ENCODE results near the gene TLE5.

DNA sequence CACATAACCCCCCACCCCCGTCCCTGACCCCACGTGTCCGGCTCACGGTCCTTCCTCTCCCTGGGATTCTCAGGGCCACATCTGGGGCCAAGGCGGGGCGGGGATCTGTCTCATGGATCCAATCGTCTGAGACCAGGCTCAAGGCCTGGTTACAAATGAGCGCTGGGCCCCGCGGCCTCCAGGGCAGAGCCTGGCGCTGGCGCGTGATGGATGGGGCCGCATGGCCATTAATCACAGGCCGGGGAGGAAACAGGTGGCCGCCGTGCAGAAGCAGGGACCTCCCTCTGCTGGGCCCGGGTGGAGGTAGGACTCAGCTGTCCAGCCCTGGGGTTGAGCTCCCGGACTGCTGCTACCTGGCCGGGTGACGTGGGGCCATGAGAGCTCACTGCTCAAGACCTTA, 5.8 kb upstream of the TLE5 start:
- TF ChIP-seq, protein P1, sequence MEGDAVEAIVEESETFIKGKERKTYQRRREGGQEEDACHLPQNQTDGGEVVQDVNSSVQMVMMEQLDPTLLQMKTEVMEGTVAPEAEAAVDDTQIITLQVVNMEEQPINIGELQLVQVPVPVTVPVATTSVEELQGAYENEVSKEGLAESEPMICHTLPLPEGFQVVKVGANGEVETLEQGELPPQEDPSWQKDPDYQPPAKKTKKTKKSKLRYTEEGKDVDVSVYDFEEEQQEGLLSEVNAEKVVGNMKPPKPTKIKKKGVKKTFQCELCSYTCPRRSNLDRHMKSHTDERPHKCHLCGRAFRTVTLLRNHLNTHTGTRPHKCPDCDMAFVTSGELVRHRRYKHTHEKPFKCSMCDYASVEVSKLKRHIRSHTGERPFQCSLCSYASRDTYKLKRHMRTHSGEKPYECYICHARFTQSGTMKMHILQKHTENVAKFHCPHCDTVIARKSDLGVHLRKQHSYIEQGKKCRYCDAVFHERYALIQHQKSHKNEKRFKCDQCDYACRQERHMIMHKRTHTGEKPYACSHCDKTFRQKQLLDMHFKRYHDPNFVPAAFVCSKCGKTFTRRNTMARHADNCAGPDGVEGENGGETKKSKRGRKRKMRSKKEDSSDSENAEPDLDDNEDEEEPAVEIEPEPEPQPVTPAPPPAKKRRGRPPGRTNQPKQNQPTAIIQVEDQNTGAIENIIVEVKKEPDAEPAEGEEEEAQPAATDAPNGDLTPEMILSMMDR (conservative IDR thresholded peaks at IDR 0.05; ENCODE audit: low read depth in 2 of 2), result no peak
- TF ChIP-seq POLR2AphosphoS5 (IDR thresholded peaks at IDR 0.05; ENCODE audit: low read depth) (no peak), EZH2 (IDR thresholded peaks at IDR 0.05; ENCODE audit: low read depth, unreplicated experiment) (no peak), NANOG (IDR thresholded peaks at IDR 0.05; ENCODE audit: borderline replicate concordance) (no peak), CREB1 (CRISPR knock-in tag; IDR thresholded peaks at IDR 0.05; ENCODE audit: low read depth) (no peak), EZH2phosphoT487 (IDR thresholded peaks at IDR 0.05; ENCODE audit: unreplicated experiment) (no peak), JUNB (IDR thresholded peaks at IDR 0.05; ENCODE audit: unreplicated experiment) (no peak), STAT1 (IDR thresholded peaks at IDR 0.05; ENCODE audit: unreplicated experiment) (no peak), ZNF114 (CRISPR knock-in tag; IDR thresholded peaks at IDR 0.05) (no peak), ZNF331 (CRISPR knock-in tag; IDR thresholded peaks at IDR 0.05; ENCODE audit: low read depth) (no peak), ZNF462 (CRISPR knock-in tag; IDR thresholded peaks at IDR 0.05) (no peak)
- TF ChIP-seq, protein P2, sequence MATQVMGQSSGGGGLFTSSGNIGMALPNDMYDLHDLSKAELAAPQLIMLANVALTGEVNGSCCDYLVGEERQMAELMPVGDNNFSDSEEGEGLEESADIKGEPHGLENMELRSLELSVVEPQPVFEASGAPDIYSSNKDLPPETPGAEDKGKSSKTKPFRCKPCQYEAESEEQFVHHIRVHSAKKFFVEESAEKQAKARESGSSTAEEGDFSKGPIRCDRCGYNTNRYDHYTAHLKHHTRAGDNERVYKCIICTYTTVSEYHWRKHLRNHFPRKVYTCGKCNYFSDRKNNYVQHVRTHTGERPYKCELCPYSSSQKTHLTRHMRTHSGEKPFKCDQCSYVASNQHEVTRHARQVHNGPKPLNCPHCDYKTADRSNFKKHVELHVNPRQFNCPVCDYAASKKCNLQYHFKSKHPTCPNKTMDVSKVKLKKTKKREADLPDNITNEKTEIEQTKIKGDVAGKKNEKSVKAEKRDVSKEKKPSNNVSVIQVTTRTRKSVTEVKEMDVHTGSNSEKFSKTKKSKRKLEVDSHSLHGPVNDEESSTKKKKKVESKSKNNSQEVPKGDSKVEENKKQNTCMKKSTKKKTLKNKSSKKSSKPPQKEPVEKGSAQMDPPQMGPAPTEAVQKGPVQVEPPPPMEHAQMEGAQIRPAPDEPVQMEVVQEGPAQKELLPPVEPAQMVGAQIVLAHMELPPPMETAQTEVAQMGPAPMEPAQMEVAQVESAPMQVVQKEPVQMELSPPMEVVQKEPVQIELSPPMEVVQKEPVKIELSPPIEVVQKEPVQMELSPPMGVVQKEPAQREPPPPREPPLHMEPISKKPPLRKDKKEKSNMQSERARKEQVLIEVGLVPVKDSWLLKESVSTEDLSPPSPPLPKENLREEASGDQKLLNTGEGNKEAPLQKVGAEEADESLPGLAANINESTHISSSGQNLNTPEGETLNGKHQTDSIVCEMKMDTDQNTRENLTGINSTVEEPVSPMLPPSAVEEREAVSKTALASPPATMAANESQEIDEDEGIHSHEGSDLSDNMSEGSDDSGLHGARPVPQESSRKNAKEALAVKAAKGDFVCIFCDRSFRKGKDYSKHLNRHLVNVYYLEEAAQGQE (IDR thresholded peaks at IDR 0.05; ENCODE audit: unreplicated experiment), result no peak
- TF ChIP-seq, protein P3, sequence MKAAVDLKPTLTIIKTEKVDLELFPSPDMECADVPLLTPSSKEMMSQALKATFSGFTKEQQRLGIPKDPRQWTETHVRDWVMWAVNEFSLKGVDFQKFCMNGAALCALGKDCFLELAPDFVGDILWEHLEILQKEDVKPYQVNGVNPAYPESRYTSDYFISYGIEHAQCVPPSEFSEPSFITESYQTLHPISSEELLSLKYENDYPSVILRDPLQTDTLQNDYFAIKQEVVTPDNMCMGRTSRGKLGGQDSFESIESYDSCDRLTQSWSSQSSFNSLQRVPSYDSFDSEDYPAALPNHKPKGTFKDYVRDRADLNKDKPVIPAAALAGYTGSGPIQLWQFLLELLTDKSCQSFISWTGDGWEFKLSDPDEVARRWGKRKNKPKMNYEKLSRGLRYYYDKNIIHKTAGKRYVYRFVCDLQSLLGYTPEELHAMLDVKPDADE (IDR thresholded peaks at IDR 0.05), result no peak

All from GM23338 (cell line).